UCSD-AML1 (cell line): ENCODE measurements around the gene CLRN3.

Experiments
- DNase-seq: peaks from one replicate; lab custom pipeline; 2025; ENCODE audit not compliant: unreplicated experiment; lab: John Stamatoyannopoulos, UW

The CLRN3 gene

DNA sequence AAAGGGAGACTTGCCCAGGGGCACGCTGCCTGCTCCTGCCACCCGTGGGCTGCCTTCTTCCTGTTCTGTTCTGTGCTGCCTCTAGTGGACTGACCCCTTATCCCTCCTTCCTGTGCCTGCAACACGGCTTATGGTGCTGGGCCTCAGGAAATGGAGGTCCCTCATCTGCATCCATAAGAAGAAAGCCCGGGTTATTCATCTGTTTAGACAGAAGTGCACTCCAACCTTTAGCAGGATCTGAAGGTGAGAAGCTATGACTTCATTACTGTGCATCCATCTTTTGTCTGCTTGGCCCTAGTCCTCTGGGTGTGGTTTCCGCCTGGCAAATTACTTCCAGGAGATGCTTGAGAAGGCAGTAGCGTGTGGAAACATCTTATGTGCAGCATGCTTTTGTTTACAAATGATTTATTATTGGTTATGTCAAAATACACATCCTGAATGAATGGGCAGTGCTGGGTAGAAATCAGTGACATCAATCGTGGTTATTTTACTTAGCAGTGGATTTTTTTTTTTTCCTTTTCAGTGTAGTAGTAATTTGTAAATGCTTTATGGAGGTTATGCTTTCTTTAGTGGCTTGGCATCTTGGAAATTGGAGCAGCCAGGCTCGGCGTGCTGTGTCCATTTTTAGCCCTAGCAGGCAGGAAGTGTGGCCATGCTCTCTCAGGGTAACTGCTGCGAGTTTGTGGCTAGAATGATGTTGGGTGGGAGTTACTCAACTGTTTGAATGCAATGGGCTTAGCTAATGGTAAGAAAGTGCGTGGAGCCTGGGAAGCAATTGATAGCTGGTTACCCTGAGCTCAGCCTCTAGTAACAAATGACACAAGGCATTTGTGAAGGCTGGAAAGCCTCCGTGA lies 26.9 kb upstream of the CLRN3 start:
- peak; percentile 38 for DNase-seq

DNA sequence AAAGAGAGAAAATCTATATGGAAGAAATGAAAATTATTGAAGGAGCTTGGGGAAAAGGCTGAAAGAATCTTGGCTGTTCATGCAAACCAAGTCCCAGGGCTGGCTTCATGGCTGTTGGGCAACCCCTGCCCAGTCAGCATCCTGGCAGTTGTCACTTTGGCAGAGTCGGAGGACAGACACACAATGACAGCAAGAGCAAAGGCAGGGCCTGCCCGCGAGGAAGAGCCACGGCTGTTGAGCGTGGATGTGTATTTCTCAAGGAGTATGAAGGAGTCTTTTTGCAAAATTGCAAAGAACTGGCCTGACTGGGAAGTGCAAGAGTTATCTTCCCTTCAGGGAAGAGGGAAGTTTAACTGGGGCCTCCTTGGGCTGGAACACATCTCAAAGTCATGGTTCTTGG lies 25.8 kb upstream of the CLRN3 start:
- no peak for DNase-seq

DNA sequence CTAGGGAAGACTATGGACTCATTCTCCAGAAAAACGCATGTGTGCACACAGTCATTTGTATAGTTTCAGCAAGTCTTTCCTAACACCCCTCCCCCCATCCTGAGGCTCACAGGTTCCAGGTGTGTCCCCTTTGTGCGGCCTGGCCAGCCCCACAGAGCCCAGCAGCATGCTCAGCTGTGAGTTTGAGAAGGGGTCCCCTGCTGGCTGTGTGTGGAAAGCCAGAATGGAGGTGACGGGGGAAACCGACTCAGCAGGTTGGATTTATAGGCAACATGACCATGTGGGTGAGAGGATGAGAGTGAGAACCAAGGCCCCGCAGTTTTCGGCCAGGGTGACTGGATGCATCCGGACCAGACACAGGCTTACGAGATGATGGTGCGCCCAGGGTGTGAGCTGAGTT lies 24.1 kb upstream of the CLRN3 start:
- no peak for DNase-seq

DNA sequence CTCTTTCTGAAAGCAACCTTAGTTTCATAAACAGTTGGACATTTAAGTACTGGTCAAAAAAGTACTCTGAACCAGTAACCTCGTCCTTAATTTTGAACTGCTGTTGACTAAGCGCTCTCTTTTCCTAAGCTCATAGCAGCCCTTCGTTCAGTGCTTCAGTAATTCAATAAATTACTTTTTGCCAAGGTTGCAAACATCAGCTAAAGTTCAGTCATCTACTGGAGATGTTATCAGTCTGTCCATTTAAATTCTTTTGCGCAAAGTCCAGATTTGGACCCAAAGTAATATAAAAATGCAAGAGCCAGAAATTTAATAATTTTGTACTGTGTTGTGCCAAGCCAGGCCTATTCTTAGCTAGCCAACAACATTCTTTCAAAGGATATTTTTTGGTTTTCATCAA lies 22.6 kb upstream of the CLRN3 start:
- no peak for DNase-seq

DNA sequence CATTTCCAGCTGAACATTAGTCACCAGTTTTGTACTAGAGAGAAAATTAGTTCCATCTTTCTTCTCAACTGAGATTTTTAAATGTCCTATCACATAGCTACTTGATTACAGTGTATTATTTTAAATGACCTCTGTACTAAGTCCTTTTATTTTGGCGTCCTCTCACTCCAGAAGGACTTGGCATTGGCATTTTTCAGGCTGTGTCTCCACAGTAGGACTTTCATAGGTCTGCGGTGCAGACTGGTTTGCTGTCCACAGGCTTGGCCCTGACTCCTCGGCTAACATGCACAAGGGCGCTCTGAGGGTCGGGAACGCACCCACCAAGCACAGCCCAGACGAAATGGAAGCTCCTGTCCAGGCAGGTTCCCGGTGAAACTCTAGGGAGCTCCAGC lies 20.6 kb upstream of the CLRN3 start:
- DNase-seq, result no peak

DNA sequence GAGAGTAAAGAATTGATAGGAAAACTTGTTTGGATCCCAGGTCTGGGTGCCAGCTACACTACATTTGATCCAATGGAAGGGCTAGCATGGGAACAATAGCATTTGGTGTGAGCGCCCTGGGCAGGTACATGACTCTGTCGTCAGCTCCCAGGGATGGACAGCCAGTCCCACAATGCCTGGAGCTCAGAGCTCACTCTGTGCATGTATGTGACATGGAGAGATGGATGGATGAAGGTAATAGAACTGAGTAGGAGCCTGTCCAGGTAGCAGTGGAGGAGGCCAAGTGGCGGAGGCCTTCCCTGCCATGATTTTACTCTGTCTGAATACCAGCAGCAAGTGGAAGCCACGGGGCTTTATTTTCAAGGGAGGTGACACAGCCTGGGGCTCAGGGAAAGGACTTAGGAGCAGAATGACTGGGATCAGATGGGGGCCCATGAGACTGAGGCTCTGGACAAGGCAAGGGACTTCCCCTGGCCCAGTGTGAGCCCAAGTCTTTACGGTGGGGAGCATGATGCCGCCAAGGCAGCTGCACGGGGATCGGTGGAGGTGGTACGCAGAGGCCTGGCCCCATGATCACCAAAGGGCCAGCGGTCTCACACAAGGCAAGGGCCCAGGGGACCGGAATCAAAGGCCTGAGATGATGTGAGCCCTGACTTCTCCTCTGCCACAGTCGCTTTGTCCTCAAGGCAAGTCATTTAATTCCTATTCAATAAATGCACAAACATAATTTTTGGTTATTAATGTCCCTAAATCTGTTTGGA lies 20.0 kb upstream of the CLRN3 start:
- DNase-seq, result no peak

DNA sequence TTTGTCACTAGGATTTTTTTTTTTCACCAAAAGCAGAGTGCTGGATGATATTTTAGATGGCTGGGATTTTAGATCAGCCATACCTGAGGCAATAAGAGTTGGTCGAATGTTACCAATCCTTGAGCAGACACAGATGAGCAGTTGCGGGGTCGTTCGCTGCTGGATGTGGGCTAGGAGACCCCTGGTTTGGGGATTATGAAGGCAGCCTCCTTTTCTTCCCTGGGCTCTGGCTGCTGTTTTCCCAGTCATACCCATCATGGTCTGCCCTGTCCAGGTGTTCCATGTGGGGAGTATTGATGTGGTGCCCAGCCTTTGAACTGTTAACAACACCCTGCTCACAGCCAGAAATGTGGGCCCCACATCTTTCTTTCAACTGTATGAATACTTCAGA lies 19.1 kb upstream of the CLRN3 start:
- DNase-seq, result no peak

DNA sequence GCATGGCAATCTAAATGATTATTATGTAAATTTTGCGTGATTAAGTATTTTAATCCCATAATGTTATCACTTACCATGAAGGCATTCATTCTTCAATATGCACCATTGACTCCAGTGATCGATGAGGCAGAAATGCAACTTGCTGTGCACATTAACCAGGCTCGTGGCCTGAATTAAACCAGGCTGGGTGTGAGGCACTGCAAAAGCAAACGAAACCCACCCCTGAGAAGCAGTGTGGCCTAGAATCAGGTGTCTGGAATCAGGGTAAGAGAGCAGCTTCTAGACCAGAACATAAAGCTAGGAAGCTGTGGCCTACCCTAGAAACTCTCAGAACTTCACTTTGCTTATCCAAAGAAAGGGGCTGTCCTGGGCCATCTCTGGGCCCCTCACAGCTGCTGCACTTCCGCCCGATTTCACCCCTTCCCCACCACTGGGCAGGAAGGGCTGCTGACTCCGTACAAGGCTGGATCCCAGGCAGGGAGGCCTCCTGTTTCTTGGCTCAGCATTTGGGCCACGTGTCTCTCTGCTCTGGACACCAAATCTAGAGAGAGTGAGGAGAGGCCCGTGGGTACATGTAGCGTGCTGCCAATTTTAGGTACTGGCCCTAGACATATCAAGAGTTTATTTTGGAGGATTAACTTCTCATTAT lies 18.6 kb upstream of the CLRN3 start:
- no peak for DNase-seq

DNA sequence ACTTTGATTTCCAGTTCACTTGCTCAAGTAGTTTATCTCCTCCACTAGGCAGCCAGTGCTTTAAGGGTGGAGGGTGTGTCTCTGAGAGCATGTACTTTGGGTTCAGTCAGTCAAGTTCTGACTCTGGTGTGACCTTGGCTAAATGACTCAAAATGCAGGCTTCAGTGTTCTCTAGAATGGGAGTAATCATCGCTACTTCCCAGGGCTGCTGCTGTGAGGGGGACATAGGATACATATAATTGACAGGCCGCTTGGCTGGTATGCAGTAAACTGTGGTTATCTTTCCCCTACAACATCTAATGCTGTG lies 17.7 kb upstream of the CLRN3 start:
- no peak for DNase-seq

DNA sequence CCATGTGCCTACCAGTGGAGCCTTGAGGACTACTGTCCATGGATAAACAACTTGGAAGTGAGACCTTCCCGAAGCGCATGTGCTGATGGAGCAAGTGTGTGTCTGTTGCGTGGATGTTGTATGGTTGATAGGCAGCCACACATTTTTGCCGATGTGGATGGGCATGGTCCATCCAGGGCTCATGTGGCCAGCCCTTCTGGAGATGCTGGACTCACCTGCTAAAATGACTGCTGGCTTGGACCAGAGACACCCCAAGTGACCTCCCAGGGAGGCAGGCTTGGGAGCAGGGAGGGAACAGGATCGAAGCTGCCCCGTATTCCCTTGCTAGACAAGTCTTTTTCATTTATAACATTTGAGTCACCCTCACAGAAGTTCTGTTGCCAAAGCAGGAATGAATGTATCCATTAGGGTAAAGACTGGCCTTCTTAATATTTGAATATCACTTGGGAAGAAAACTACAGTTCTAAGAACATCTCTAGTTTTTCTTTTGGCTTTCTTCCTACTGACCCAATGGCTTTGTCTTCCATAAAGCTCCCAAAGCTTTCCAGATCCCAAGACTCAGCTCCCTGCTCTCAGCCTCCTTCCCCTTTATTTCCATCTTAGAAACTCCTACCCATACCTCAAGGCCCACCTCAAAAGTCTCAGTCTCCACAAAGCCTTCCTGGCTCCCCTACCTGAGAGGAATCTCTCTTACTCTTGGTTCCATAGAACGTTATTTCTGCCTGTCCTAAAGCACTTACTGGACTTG lies 17.1 kb upstream of the CLRN3 start:
- DNase-seq, result no peak

DNA sequence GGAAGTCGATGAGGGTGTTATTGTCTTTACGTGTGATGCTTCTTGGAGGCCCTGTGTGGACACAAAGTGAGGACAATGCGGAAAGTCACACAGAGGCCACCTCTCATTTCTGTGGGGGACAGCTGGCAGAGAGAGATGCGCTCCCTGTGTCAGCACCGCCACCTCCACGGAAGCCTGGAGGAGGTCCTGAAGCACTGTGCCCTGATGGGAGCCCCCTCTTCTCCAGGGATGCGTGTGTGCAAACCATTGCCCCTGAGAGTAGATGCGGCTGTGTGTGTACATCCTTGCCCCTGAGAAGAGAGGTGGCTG lies 16.2 kb upstream of the CLRN3 start:
- DNase-seq, result no peak

DNA sequence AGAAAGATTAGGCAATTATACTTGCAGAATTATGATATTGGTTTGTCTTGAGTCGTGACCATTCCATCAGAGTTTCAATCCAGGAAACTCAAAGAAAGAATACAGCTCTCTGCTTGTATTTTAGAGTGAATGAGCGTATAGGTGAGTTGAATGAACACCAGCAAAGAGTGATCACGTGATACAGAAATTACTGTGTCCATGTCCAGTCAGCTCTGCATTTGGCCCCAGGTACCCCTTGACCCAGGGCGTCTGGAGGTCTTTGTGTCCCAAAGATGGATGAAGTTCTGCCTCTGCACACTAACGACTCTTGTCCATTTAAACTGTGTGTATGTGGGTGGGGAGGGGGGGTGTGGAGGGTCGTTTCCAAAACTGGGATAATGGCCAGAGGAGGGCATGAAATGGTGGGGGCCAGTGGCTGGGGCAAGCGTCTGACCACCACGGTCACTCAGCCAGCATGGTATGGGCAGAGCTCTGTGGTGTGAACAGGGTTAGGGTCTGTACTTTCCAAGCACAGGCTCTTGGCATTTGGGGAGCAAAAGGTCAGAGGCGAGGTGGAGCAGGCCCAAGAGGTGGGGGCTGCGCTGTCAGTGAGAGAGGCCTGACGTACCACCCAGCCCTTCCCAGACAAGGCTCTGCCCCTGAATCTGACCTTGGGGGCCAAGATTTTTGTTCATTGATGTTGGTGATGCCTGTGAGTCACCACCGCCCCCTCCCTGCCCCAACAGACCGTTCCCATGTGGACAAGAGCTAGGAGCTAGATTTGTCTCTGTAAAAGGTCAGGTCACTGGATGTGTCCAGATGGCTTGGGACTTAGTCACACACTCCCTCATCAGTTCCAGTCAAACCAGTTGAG lies 15.6 kb upstream of the CLRN3 start:
- DNase-seq, result no peak

DNA sequence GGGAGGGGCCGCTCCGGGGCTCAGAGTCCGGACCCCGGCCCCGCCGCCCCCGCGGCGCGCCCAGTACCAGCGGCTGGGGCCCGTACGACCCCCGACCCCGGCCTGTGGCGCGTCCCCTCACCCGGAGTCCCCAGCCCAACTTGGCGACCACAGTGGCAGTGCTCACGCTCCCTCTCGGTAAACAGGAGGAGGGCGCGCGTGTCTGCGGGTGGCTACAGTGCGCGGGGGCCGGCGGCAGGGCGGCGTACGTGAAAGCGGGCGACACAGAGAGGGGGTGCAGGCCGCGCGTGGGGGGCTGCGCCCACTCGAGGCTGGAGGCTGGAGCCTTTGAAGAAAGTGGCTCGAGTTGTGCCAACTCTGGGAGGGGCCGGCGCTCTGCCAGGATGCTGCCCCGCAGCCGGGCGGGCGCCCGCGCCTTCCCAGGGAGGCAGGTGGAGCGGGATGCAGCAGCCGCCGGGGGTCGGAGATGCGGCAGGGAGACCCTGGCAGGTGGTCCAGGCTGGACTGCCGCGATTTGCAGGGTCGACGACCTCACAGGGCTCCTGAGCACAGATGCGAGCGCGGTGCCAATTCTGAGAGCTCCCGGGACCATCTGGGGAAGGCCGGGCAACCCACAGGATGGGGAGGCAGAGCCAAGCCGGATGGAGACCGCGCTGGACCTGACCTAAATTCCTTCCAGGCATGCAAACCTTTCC lies 14.8 kb upstream of the CLRN3 start:
- no peak for DNase-seq

DNA sequence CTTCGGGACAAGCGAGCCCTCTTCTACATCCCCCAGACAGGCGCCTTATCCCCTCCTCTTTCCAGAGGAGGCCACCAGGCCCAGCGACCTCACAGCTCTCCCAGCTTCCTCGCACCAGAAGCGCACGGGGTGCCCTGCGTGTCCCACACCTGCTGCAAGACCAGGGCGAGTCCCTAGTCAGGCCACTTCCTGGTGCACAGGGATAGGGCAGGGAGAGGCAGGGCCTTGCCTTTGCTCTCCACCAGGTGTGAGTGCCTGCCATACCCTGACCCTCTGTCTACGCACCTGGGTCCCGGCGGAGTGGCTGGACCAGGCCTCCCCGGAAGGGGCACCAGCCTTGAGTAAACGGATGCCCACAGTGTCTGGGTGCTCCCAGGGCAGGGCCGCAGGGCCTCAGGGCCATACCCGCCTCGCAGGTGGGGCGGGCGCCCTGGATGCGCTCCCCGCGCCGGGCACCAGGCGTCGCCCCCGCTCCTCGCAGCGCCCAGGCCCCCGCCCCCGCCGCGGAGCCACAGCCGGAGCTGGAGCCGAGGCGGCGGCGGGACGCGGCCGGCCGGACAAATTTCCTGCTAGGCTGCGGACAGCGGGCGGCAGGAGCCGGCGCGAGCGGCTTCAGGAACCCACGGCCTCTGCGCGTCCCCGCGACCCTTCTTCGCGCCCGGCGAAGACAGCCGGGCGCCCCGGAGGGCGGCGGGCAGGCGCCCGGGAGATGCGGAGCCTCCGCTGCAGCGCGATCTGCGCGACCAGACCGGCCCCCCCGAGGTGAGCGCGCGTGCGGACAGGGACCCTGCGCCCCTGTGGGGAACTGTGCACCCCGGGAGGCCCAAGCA lies 14.0 kb upstream of the CLRN3 start, which contains the start of gene PTPRE:
PTPRE (plus strand) TSS at position 556 of the 830 bp plus-strand sequence. CDS start 133,779 bp downstream, outside the sequence.
- DNase-seq, result peak; percentile 82

DNA sequence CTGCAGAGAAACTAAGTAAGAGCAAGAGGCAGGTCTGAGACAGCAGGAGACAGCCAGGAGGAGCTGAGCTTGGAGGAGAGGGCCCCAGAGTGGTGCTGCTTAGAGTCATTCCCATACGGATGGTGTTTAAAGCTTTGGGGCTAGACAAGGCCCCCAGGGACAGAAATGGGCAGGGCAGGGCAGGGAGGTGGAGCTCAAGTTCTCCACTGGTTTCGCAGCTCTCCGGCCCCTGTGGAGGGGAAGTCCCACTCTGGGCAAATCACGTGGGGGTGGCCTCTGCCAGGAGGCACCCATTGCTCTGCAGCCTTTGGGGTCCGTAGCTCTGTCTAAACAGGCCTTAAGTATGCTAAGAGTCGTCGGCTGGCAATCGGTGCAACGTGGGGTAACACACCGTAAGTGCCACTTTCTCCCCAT lies 13.1 kb upstream of the CLRN3 start:
- DNase-seq, result no peak

DNA sequence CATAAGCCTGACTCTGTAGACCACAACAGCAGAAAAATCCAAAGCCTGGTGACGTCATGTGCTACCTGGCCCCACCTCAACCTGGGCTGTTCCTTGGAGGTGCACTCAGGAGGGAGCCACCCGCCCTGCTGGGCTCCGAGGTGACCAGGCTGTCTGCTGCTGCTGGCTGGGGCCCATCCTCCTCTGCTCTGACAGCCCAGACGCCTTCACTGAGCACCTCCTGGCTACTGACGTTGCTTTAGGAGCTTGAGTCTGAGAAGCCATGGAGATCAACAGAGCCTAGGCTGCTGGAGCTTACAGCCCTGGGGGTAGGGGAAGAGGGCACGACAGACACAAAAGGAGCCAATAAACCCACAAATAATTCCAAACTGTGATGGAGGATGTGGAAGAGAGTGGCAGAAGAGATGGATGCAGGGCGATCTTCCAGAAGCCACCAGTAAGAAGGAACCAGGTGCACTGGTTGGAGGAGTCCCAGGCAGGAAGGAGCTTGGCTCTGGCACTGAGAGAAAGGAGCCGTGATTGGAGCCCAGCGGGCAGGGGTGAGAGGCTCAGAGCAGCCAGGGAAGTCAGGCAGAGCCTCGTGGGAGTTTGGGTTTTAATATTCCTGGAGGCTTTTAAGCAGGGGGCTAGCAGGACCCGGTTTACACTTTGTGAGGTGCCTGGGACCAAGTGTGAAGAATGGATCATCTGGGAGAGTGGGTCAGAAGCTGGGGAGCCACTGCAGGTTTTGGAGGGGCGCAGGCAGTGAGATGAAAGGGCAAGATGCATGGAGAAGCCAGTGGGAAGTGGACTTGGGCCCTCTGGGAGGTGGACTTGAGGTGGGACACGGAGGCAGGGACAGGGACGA lies 12.5 kb upstream of the CLRN3 start:
- no peak for DNase-seq

DNA sequence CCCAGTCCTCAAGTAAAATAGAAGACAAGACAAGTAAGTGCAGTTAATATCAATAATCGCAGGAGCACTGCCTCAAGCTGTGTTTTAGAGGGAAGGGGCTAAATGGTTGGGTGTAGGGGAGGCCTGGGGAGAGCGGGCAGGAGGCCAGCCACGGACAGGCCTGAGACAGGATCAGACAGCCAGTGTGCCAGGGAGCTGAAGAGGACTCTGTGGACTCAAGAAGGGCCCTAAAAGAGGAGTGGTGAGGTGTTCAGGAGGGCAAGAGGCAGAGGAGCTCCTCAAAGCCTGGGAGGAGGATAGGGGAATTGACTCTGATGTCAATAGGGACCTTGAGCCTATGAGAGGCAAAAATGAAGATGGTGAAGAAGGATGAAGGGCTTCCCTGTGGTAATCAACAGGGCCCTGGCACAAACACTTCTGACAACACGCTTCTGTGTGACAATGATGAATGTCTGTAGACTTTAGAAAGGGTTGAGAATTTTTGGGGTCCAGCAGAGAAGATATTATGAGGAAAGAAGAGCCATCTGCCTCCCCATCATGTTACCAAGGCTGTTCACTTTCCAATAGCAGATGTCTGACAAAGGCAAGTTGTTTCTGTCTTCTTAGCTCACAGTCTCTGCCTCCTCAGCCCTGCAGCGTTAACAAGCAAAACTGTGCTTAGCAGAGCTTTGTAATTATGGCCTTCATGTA lies 11.7 kb upstream of the CLRN3 start:
- DNase-seq, result no peak

DNA sequence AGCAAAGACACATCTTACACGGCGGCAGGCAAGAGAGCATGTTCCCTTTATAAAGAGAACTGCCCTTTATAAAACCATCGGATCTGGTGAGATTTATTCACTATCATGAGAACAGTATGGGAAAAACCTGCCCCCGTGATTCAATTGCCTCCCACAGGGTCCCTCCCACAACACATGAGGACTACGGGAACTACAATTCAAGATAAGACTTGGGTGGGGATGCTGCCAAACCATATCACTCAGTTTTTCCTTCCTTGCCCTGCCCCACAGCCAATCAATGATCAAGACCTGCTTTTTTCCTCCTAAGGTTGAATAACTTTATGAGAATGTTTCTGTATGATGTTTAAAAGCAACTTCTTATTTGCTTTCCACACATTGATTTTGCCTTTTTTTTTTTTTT lies 11.0 kb upstream of the CLRN3 start:
- DNase-seq, result no peak
